Measurements from ENCODE around the gene KRTAP23-1.

Gene KRTAP23-1

GRCh38 chr21:30348506-30348905 is at the start of gene KRTAP23-1:
TSS of gene KRTAP23-1 (minus strand) at chr21:30348606. CDS start at chr21:30348606, 0 bp downstream.
- no peak for DNase-seq (ENCODE audit: low read depth)
- H3K4me3 ChIP-seq (ENCODE audit: low read depth, low read length) = no peak within 1 kb of the TSS
- no peak for TF ChIP-seq CTCF (conservative IDR thresholded peaks at IDR 0.05; ENCODE audit: low read depth, low read length)

- DNase-seq (ENCODE audit: low read depth) = no peak
- no peak for TF ChIP-seq CTCF (conservative IDR thresholded peaks at IDR 0.05; ENCODE audit: low read depth, low read length)
Measured at GRCh38 chr21:30395731-30396130, 47.3 kb upstream of the KRTAP23-1 start, which contains the start of gene KRTAP13-1. TSS of gene KRTAP13-1 (plus strand) at chr21:30396031. CDS start at chr21:30396087, 56 bp downstream.

DNA sequence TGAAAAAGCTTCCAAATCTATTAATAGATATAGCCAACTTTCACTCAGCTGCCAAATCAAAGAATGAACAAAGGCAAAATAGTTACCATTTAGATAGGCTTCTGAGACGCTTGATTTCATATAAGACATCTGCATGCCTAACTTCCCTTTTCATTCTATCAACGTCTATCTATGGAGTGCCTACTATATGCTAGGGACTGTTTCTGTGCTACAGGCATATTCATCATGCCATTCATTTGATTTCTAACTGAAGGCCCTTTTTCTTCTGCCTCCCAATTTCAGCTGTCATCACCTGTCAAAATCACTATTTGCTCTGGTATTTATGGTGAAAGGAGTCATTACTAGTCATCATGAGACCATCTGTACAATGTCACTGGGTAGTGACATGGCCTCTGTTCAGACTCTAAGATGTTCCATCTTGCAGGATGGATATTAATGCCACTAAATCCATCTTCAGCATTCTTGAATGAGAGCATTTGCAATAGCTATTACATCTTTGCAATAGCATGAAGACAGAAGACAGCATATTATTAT is 43.2 kb upstream of the KRTAP23-1 start:
- no peak for TF ChIP-seq CTCF (conservative IDR thresholded peaks at IDR 0.05; ENCODE audit: low read depth, low read length)
- no peak for DNase-seq (ENCODE audit: low read depth)

More at GRCh38 chr21:30395731-30396130, 47.3 kb upstream of the KRTAP23-1 start, which contains the start of gene KRTAP13-1:
- no peak within 1 kb of the TSS for H3K4me3 ChIP-seq (ENCODE audit: low read depth, low read length)

DNA sequence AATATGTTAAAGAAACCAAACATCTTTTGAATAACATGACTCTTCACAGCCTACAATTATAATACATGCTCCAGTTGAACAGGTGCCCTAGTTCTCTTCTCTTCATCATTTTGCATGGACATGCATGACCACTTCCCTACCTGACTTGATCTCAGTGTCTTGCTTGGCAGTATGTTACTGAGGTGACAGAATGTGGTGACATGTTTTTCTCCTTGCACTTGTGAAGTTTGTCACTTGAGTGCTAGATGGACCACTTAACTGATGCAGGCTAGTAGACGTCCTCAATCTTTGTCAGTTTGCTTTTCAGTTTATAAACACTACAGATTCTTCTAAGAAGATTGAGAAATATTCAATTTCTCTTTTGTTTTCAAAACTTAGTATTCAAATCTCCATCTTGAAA is 33.8 kb upstream of the KRTAP23-1 start:
- no peak for DNase-seq (ENCODE audit: low read depth)

More for the DNA sequence above, 43.2 kb upstream of the KRTAP23-1 start:
- no peak overlapping the region for H3K4me3 ChIP-seq (ENCODE audit: low read depth, low read length)

GRCh38 chr21:30372139-30372770 is 23.8 kb upstream of the KRTAP23-1 start, which contains the start of gene KRTAP13-2:
TSS of gene KRTAP13-2 (minus strand) at chr21:30372271. CDS start at chr21:30372213, 58 bp downstream.
- H3K4me3 ChIP-seq (ENCODE audit: low read depth, low read length) = no peak within 1 kb of the TSS
- no peak for TF ChIP-seq CTCF (conservative IDR thresholded peaks at IDR 0.05; ENCODE audit: low read depth, low read length)
- no peak for DNase-seq (ENCODE audit: low read depth)

More for the DNA sequence above, 33.8 kb upstream of the KRTAP23-1 start:
- H3K4me3 ChIP-seq (ENCODE audit: low read depth, low read length) = no peak overlapping the region
- no peak for TF ChIP-seq CTCF (conservative IDR thresholded peaks at IDR 0.05; ENCODE audit: low read depth, low read length)

GRCh38 chr21:30355906-30356305 is 7.5 kb upstream of the KRTAP23-1 start:
- no peak for TF ChIP-seq CTCF (conservative IDR thresholded peaks at IDR 0.05; ENCODE audit: low read depth, low read length)
- no peak overlapping the region for H3K4me3 ChIP-seq (ENCODE audit: low read depth, low read length)
- no peak for DNase-seq (ENCODE audit: low read depth)
